ENCODE results near the gene MYG1. TPM values are rescaled to one million over a fixed set of nuclear protein-coding genes. Genes with fewer than 3 reads are reported as not detected.

Gene MYG1
- total and polyA plus RNA-seq, 2 of the 13 experiments (the other 11 are each of a cell fraction or from before 2014, with no cell fraction given), result 38.6 to 58.0 TPM

DNA sequence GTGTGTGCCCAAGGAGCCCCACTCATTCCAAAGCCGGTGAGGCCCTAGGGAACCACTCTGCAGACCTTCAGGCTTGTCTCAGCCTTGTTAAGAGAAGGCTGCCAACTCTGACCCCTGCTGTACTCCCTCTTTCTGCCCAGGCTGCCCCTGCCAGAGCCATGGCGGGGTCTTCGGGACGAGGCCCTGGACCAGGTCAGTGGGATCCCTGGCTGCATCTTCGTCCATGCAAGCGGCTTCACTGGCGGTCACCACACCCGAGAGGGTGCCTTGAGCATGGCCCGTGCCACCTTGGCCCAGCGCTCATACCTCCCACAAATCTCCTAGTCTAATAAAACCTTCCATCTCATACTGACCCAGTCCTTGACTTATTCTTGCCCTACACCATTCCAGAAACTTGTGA lies 7.3 kb downstream of the MYG1 start:
- TF ChIP-seq GATA4 (IDR thresholded peaks at IDR 0.05; ENCODE audit: borderline replicate concordance, low read depth), result no peak
- 0 out of 2 replicates have a peak, but pooled peaks have one; percentile 34 for TF ChIP-seq RBFOX2 (IDR thresholded peaks at IDR 0.05; ENCODE audit: low read depth, low read length)
- TF ChIP-seq, protein P1, sequence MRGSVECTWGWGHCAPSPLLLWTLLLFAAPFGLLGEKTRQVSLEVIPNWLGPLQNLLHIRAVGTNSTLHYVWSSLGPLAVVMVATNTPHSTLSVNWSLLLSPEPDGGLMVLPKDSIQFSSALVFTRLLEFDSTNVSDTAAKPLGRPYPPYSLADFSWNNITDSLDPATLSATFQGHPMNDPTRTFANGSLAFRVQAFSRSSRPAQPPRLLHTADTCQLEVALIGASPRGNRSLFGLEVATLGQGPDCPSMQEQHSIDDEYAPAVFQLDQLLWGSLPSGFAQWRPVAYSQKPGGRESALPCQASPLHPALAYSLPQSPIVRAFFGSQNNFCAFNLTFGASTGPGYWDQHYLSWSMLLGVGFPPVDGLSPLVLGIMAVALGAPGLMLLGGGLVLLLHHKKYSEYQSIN (CRISPR knock-in tag; IDR thresholded peaks at IDR 0.05; ENCODE audit: borderline replicate concordance), result no peak
- TF ChIP-seq ZNF766 (CRISPR knock-in tag; IDR thresholded peaks at IDR 0.05; ENCODE audit: borderline replicate concordance), result no peak
- TF ChIP-seq, protein P2, sequence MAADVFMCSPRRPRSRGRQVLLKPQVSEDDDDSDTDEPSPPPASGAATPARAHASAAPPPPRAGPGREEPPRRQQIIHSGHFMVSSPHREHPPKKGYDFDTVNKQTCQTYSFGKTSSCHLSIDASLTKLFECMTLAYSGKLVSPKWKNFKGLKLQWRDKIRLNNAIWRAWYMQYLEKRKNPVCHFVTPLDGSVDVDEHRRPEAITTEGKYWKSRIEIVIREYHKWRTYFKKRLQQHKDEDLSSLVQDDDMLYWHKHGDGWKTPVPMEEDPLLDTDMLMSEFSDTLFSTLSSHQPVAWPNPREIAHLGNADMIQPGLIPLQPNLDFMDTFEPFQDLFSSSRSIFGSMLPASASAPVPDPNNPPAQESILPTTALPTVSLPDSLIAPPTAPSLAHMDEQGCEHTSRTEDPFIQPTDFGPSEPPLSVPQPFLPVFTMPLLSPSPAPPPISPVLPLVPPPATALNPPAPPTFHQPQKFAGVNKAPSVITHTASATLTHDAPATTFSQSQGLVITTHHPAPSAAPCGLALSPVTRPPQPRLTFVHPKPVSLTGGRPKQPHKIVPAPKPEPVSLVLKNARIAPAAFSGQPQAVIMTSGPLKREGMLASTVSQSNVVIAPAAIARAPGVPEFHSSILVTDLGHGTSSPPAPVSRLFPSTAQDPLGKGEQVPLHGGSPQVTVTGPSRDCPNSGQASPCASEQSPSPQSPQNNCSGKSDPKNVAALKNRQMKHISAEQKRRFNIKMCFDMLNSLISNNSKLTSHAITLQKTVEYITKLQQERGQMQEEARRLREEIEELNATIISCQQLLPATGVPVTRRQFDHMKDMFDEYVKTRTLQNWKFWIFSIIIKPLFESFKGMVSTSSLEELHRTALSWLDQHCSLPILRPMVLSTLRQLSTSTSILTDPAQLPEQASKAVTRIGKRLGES (CRISPR knock-in tag; IDR thresholded peaks at IDR 0.05; ENCODE audit: borderline replicate concordance), result no peak
- Histone ChIP-seq H3K4me1 (ENCODE audit: insufficient read depth, low read length) (peaks cover 18% of the 10 kb centered on the region), H3K79me2 (ENCODE audit: insufficient read depth, low read length) (no peaks in the 10 kb centered on the region), H3K9me3 (ENCODE audit: low read length) (no peaks in the 10 kb centered on the region), H3K4me2 (ENCODE audit: low read depth, low read length) (no peak overlapping the region), H2AFZ (ENCODE audit: low read length) (no peak overlapping the region), H3K27ac (ENCODE audit: extremely low read length, insufficient read depth, low read length) (no peak overlapping the region), H4K20me1 (ENCODE audit: insufficient read depth, low read length) (no peaks in the 10 kb centered on the region), H3K9ac (ENCODE audit: insufficient read depth, low read depth, low read length) (no peak overlapping the region), H3K4me3 (replicated peaks in 1 of 3; ENCODE audit: insufficient read depth in 1 of 3, low read depth in 2 of 3, low read length in 3 of 3) (no peak overlapping the region), H3K36me3 (replicated peaks in 1 of 2; ENCODE audit: control insufficient read depth in 1 of 2, insufficient read depth in 2 of 2, low read length in 2 of 2) (peaks cover 21 to 62% of the 10 kb centered on the region in 2 experiments), H3K27me3 (ENCODE audit: control insufficient read depth in 1 of 2, insufficient read depth in 2 of 2, low read length in 2 of 2) (no peaks in the 10 kb centered on the region)
- no peak for FAIRE-seq
- 100% methylated on average over 2 of the region's 10 CpGs for WGBS (ENCODE audit: low lambda C conversion rate)
- in situ Hi-C loops (cut with HindIII; ENCODE audit: extremely low pct_ligation_motif_present, low pct_unique_long_range_greater_than_20kb) (no loop called here), intact Hi-C loops (cut with micrococcal nuclease; ENCODE audit: unreplicated experiment) (no loop called here)
- no peak for DNase-seq (ENCODE audit: low spot score)
- no TSS peak for BruUV-seq (replicated peaks)
- ATAC-seq, result no peak
- ChIA-PET CTCF (ENCODE audit: low intra/inter-chr PET ratio, low total read pairs) (no interaction called here), POLR2A (no interaction called here)

All from HepG2 (cell line).